Chondrocyte (in vitro differentiated cells): ENCODE measurements around the gene DNAJA4. TPM values are rescaled to one million over a fixed set of nuclear protein-coding genes. Genes with fewer than 3 reads are reported as not detected.

Source experiments
- DNase-seq: peaks from one replicate; pipeline ENCODE4 v3.0.0; 2021; ENCODE audit warnings: mixed read lengths, low spot score
- H3K27ac Mint-ChIP-seq: one replicate; pipeline ENCODE4 v1.8.0; 2021; ENCODE audit warnings: mild to moderate bottlenecking, moderate library complexity, mixed read lengths; ENCODE audit not compliant: unreplicated experiment
- H3K27me3 Mint-ChIP-seq: 2 replicates; pipeline ENCODE4 v1.8.0; 2021; ENCODE audit warnings: low read depth, mixed read lengths
- H3K36me3 Mint-ChIP-seq: 2 replicates; pipeline ENCODE4 v1.8.0; 2021; ENCODE audit warnings: low read depth, mixed read lengths
- H3K4me1 Mint-ChIP-seq: 2 replicates; pipeline ENCODE4 v1.8.0; 2021; ENCODE audit warnings: low read depth, mild to moderate bottlenecking, mixed read lengths
- H3K4me3 Mint-ChIP-seq: one replicate; pipeline ENCODE4 v1.8.0; 2021; ENCODE audit warnings: mild to moderate bottlenecking, moderate library complexity, mixed read lengths; ENCODE audit not compliant: unreplicated experiment
- H3K9me3 Mint-ChIP-seq: 2 replicates; pipeline ENCODE4 v1.8.0; 2021; ENCODE audit warnings: low read depth, mixed read lengths
- total RNA-seq: library from RNA; stranded (reverse); gene quantifications from 3 replicates; pipeline ENCODE4 v1.2.1, GENCODE V29; 2021
- TF ChIP-seq, protein P1 (sequence below): fragments of 200-600 bp; sonication (generic); IDR thresholded peaks from 2 replicates; pipeline ENCODE4 v1.5.0; 2021; ENCODE audit warnings: antibody characterized with exemption, mild to moderate bottlenecking, moderate library complexity

The DNAJA4 gene
- total RNA-seq, 1 donor from 2014 or later = 0.27 TPM

- no peak overlapping the region for H3K27ac Mint-ChIP-seq
- TF ChIP-seq, protein P1, sequence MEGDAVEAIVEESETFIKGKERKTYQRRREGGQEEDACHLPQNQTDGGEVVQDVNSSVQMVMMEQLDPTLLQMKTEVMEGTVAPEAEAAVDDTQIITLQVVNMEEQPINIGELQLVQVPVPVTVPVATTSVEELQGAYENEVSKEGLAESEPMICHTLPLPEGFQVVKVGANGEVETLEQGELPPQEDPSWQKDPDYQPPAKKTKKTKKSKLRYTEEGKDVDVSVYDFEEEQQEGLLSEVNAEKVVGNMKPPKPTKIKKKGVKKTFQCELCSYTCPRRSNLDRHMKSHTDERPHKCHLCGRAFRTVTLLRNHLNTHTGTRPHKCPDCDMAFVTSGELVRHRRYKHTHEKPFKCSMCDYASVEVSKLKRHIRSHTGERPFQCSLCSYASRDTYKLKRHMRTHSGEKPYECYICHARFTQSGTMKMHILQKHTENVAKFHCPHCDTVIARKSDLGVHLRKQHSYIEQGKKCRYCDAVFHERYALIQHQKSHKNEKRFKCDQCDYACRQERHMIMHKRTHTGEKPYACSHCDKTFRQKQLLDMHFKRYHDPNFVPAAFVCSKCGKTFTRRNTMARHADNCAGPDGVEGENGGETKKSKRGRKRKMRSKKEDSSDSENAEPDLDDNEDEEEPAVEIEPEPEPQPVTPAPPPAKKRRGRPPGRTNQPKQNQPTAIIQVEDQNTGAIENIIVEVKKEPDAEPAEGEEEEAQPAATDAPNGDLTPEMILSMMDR = no peak
- no peak for DNase-seq
- peaks cover 6% of the 10 kb centered on the region for H3K27me3 Mint-ChIP-seq
- H3K4me1 Mint-ChIP-seq = peaks cover 2% of the 10 kb centered on the region
- peaks cover 5% of the 10 kb centered on the region for H3K9me3 Mint-ChIP-seq
- no peaks in the 10 kb centered on the region for H3K36me3 Mint-ChIP-seq
- H3K4me3 Mint-ChIP-seq = no peak overlapping the region
These were observed 34.6 kb upstream of the DNAJA4 start for GRCh38 chr15:78229431-78230406.

- no peak overlapping the region for H3K4me3 Mint-ChIP-seq
- peaks cover 4% of the 10 kb centered on the region for H3K4me1 Mint-ChIP-seq
- H3K36me3 Mint-ChIP-seq = no peaks in the 10 kb centered on the region
These were observed 31.4 kb upstream of the DNAJA4 start for GRCh38 chr15:78232951-78233350.

DNA sequence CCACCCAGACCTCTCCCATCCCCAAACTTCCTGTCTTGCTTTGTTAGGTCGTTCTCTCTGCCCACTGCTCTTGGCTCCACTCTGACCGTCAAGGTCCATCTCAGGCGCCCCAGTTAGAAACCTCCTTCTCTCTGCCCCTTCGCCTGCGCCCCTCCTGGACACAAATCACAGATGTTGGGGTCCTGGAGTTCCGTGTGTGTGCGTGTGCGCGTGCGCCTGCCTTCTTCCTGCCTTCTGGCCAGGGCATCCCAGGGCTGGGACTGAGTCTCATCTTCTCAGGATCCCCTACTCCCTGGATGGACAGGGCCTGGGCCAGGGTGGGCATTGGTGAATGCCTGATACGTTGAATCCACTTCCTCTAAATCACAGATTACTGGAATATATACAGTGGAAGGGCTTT is 30.9 kb upstream of the DNAJA4 start:
- H3K4me3 Mint-ChIP-seq = no peak overlapping the region
- peaks cover 4% of the 10 kb centered on the region for H3K4me1 Mint-ChIP-seq
- TF ChIP-seq, protein P1 = no peak
- H3K27me3 Mint-ChIP-seq = peaks cover 10% of the 10 kb centered on the region
- no peak for DNase-seq
- no peak overlapping the region for H3K27ac Mint-ChIP-seq
- no peaks in the 10 kb centered on the region for H3K36me3 Mint-ChIP-seq
- H3K9me3 Mint-ChIP-seq = no peaks in the 10 kb centered on the region

More at GRCh38 chr15:78232951-78233350, 31.4 kb upstream of the DNAJA4 start:
- Mint-ChIP-seq H3K9me3 (no peaks in the 10 kb centered on the region), H3K27ac (no peak overlapping the region), H3K27me3 (peaks cover 10% of the 10 kb centered on the region)
- TF ChIP-seq, protein P1 = no peak
- DNase-seq = no peak

DNA sequence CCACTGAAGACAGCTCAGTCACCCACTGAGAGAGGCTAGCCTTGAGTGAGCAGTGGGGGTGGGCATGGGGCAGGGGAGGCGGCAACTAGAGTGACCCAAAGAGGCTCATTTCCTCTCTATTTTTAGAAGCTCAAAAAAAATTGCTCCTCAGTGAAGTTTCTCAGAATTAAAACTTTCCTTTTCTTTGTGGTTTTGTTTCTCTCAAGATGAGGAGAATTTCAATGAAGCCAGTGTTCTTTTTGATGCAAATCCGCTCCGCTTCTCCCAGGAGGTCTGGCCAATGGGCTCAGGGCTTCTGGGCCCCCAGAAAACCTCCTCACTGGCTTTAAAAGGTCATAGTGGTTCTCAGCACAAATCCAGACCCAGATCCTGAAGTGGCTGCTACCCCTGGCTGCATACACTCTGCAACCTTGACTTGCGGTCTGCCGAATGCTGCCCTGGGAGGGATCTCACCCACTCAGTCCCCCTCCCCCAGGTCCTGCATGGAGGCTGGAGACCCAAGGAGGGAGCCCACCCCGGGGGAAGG is 29.8 kb upstream of the DNAJA4 start, which contains the start of gene ACSBG1:
TSS of gene ACSBG1 (minus strand) at position 51 of the 526 bp plus-strand sequence. CDS start 64 bp downstream, outside the sequence.
- Mint-ChIP-seq H3K27me3 (peaks cover 10% of the 10 kb centered on the region), H3K9me3 (no peaks in the 10 kb centered on the region), H3K36me3 (no peaks in the 10 kb centered on the region), H3K4me1 (peaks cover 4% of the 10 kb centered on the region), H3K4me3 (no peak within 1 kb of the TSS), H3K27ac (no peak within 1 kb of the TSS)
- no peak for DNase-seq
- TF ChIP-seq, protein P1 = no peak

DNA sequence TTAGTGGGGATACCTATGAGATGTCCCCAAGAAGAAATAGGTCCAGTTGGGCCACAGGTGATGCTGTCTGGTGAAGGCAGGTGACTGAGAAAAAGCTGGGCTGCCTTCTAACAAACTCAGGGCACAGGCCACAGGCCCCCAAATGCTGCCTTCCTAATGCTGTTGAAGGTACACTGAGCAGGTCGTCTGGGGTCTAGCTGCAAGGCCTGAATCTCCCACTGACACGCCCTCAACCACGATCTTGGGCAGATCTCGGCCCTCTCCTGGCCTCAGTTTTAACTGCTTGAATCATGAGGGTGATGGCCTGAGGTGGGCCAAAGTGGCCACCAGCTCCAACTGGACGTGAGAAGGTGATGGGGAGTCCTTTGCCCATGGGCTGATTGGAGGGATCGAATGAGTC is 27.9 kb upstream of the DNAJA4 start:
- no peak for DNase-seq
- no peak overlapping the region for H3K27ac Mint-ChIP-seq
- H3K4me1 Mint-ChIP-seq = peaks cover 7% of the 10 kb centered on the region
- no peaks in the 10 kb centered on the region for H3K36me3 Mint-ChIP-seq
- peaks cover 10% of the 10 kb centered on the region for H3K27me3 Mint-ChIP-seq
- TF ChIP-seq, protein P1 = no peak
- no peak overlapping the region for H3K4me3 Mint-ChIP-seq
- H3K9me3 Mint-ChIP-seq = no peaks in the 10 kb centered on the region
